ENCODE measurements around the gene ABLIM1.

Gene ABLIM1

DNA sequence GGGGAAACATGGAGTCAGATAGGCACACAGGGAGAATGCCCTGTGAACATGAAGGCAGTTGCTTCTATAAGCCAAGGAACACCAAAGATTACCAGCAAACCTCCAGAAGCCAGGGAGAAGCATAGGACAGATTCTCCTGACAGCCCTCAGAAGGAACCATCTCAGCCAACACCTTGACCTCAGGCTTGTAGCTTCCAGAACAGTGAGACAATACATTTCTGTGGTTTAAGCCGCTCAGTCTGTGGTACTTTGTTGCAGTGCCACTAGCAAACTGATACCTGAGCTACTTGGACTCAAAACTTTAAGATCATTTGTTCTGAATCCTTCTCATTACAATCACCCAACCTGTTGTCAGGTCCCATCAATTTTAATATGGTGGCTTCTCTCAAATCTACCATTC, 31.2 kb downstream of the ABLIM1 start:
- no peak for DNase-seq (ENCODE audit: low read depth, low spot score)
- H3K27ac ChIP-seq: peak overlapping the region; percentile 87

DNA sequence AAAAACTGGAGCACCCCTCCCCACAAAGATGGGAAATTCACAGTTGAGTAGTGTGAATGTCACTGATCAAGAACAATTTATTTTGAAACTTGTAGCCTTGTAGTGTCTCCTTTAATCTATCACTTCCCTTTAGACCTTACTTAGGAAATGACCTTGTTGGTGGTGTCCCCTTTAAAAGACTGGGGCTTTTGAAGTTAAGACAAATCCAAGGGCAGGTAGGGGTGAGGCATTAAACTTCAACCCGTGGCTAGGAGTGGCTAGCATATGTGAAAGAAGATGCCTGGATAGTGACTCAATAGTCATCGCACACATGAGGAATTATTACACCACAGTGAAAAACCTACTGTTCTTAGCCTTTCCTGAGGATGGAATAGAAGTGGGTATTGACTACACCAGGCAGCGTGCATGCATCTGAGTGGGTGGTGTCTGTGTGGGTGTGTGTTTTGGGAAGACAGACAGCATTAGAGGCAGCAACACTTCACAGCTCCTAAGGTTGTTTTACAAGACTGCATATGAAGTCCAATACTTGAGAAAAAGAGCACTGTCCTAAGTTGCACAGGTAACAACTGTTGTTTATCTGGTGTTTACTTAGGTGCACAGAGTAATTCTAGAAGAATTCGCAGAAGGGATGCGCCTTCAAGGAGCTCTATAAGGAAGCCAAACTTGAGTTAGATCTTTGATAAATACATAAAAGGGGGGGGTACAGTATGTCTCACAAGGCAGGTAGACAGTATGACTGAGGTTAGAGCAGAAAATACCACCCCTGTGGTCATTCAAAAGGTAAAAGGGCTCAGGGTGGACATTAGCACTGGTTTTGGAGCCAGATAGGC, 32.9 kb downstream of the ABLIM1 start:
- H3K27ac ChIP-seq: peak overlapping the region; percentile 87
- DNase-seq (ENCODE audit: low read depth, low spot score): no peak

DNA sequence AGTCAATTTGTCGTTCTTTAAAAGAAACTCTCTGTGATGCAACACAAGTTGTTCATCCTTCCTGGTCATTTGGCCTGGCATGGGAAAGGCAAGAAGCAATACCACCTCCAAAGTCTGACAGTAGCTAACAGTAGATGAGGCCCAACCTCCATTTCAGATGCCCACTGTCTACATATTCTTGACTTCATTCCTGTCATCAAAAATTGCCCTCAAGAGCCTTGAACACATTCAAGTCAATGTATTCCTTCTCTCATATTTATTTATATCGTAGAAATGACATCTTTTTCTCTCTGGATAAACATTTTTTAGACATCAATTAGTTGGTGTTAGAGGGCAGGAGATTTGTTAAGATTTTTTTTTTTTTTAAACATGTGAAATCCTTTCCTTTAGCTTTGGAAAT, 33.7 kb downstream of the ABLIM1 start:
- H3K27ac ChIP-seq: peak overlapping the region; percentile 87
- no peak for DNase-seq (ENCODE audit: low read depth, low spot score)

DNA sequence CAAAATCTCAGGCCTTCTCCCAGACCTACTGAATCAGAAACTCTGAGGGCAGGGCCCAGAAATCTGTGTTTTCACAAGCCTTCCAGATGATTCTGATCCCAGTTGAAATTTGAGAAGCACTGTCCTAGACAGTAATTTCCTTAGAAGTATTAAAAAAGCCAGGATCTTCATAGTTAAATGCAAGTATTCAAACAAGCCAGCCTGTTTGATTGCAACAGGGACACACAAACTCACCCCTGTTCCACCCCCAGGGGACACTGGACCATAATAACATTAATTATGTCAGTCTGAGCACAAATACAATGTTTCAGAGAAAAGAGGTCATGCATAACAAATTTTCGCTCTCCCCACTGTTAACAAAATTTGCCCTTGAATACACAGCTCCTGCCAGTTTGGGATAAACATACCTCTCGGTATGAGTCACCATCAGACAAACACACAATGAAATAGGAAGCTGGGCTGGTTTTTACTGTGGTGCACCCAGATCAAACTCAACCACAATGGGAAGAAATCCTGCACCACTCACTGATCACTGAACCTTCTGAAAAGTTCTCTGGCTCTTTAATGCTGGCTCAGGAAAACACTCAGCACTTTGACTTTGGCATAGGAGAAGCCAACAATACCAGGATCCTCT, 34.3 kb downstream of the ABLIM1 start:
- no peak for DNase-seq (ENCODE audit: low read depth, low spot score)

DNA sequence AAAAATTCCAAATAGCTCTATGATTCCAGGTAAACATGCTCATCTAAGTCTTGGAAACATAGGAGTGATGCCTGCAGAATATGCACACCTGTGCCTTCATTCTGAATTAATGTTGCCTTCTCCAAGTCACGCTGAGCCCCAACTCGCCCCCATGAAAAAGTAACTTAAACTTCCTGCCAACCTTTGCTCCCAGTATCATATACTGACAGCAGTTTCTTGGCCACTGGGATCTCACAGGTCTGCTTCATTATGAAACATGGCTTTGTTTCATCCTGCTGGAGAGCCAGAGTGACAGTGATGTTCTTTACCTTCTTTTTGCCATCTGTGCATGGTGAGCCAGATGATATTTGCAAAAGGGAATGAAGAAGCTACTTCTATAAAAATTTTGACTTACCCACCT, 34.9 kb downstream of the ABLIM1 start:
- no peak for DNase-seq (ENCODE audit: low read depth, low spot score)
- peak overlapping the region; percentile 87 for H3K27ac ChIP-seq

More for the DNA sequence above, 34.3 kb downstream of the ABLIM1 start:
- H3K27ac ChIP-seq: peak overlapping the region; percentile 87

DNA sequence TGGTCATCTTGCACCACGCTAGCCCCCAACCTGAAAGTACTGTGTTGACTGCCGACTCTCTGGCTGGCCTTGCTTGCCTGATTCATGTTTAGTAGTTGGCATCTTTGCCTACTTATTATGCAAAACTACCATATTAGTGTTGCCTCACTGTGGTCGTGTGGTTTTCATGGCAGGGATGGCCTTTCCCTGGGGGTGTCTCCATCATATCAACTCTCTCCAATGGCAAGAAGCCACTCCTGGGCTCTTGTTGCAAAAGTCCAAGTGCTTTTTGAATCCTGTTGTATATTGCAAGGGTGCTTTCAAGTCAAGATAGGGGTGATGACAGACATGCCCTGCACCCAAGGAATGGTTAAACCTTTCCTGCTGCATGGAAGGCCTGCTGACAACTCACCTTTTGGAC, 39.4 kb downstream of the ABLIM1 start:
- no peak overlapping the region for H3K27ac ChIP-seq
- DNase-seq (ENCODE audit: low read depth, low spot score): no peak

DNA sequence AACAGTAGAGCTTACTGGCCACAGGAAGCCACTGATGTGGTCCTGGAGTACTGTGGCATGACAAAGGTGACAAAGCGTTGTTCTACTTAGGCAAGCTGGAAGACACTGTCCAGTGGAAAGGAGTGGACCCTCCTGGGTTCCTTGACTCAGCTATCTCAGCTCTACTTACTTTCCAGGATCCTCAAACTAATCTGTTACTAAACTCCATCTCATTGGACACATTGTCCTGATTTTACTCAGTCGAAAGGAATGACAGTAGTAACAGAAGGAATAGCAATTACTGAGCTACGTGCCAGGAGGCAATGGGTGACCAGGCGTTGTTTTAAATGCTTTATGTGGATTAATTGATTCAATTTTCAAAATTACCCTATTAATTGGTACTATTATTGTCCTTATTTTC, 41.6 kb downstream of the ABLIM1 start:
- DNase-seq (ENCODE audit: low read depth, low spot score): no peak
- H3K27ac ChIP-seq: no peak overlapping the region

DNA sequence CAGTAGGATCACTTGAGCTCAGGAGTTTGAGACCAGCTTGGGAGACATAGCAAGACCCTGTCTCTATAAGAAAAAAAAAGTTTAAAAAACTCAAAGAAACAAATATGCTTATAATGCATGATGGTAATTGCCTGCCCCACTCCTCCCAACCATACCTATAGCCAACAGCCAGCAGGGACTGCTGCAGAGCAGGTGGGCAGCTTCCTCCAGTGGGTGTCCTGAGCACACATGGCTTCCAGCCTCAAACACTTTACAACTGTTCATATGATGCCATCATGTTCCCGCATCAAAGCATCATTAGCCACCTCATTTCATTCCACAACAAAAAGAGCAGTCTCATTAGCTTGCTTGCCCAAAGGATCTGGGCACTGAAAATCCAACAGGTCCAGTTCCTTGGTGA, 42.0 kb downstream of the ABLIM1 start:
- peak overlapping the region; percentile 26 for H3K27ac ChIP-seq

DNA sequence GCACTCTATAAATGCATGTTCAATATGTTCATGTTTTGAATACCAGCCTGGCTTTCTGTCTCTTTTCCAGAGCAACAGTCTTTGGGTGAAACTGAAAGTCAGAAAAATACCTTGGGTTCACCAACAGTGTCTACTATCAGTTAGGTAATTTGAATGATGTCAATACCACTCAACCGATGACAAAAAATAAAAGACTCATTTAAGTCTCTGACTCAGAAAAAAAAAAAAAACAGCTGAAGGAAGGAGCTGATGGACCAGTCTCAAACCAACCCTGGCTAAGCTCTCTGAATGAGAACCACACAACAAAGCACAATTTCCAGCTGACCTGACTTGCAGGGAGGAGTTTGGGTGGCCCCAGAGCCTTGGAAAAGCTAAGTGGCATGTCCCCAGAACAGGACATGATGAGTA, 42.5 kb downstream of the ABLIM1 start:
- H3K27ac ChIP-seq: peak overlapping the region; percentile 26
- DNase-seq (ENCODE audit: low read depth, low spot score): no peak

More for the DNA sequence above, 42.0 kb downstream of the ABLIM1 start:
- DNase-seq (ENCODE audit: low read depth, low spot score): no peak

DNA sequence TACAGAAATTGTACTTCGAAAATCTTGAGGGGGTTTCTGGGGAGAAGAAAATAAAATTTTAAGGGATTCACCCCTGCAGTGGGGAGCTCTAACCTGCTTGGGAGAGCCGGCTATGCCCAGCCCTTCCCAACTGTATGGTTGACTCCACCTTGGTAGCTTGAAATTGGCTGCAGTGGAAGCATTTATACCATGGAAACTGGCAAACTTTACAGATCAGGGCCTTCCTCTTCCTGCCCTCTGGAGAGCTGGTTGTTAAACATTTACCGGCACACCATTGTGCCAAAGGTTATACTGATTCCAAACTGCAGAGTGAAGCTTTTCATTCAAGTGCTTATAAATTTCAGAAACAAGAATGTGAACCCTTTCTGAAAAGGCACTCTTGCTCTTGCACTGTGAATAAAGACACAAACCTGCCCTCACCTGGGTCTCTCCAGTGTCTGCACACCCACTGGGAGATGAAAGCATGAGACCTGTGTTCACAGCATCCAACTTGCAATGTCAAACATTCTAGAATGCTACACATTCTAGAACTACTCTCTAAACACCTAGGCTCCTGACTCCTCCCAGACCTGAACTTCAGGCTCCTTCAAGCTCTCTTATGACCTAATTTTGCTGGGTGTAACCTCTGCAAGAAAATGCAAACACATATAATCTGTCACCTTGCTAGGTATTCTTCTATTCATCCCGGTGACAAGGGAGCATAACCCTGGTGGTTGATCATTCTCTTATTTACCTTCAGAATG, 44.7 kb downstream of the ABLIM1 start:
- no peak for DNase-seq (ENCODE audit: low read depth, low spot score)
- peak overlapping the region; percentile 5 for H3K27ac ChIP-seq

DNA sequence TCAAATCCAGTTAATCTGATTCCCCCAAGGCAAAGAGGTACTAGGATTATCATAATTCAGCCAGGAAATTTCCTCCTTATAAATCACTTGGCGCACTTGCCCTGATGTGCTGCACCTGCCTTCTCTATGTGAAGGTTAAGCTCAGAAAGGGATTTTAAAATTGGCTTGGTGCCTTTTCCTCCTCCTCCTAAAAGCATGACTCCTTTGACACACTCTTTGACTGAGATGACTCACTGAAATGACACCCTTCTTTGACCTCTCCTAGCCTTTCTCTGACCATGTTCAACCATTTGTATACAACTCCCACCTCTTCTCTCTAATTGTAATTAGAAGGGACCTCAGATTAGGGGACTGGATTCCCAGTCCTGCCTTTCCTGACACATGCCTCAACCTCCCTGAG, 46.5 kb downstream of the ABLIM1 start:
- no peak overlapping the region for H3K27ac ChIP-seq
- no peak for DNase-seq (ENCODE audit: low read depth, low spot score)

DNA sequence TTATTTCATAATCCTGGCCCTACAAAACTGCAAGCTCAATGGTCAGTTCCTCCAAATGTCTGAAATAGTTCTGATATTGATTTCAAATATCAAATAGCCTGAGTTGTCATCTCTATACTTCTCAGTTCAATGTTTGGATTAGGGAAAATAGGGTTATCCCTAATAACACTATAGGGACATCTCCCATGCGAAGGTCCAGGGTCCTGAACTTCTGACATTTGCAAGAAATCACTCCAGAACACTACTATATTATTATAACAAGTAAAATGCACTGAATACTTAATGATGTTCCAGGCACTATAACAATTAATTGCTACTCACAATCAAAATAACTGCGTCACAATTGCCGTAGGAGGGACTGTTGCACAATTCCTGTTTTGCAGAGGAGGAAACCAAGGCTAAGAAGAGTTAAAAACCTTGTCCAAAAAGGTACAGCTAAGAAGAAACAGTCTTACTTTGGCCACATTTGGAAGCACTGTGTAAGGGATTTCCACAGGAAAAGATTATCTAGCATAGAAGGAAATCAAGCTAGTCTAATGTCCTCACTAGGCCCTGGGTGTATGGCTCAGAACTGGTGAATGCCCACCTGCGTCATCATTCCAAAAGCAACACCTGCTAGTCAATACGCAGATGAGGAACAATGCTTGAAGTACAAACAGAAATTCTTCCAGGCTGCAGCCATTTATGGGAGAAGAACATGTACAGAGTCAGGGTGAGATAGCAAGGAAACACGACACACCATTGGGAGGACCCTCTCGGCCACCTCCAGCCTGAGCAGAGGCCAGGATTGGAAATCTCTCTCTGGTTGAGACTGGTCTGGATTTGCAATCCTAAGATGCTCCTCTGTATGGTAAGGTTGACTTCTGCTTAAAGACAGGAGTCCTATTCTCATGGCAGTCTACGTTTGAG, 48.3 kb downstream of the ABLIM1 start:
- DNase-seq (ENCODE audit: low read depth, low spot score): no peak

DNA sequence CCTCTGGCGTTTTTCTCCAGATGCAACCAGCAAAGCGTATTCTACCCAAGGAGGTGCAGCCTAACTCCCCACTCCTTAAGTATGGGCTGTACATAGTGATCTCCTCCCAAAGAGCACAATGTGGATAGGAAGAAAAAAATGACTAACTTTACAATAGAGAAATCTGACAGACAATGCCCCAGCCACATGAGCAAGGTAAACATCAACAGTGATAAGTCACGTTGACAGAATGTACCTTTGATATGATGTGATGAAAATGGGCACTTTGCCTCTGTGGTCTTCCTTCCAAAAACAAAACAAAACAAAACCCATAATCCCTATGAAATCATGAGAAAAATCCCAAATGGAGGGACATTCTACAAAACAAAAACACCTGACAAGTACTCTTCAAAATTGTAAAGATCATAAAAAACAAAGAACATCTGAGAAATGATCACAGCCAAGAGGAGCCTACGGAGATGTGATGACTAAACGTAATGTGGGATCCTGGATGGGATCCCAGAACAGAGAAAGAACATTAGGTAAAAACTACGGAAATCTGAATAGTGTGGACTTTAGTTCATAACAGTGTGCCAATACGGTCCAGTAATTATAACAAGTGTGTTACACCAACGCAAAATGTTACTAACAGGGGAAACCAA, 50.6 kb downstream of the ABLIM1 start:
- no peak for DNase-seq (ENCODE audit: low read depth, low spot score)
- no peak overlapping the region for H3K27ac ChIP-seq

More for the DNA sequence above, 48.3 kb downstream of the ABLIM1 start:
- no peak overlapping the region for H3K27ac ChIP-seq

DNA sequence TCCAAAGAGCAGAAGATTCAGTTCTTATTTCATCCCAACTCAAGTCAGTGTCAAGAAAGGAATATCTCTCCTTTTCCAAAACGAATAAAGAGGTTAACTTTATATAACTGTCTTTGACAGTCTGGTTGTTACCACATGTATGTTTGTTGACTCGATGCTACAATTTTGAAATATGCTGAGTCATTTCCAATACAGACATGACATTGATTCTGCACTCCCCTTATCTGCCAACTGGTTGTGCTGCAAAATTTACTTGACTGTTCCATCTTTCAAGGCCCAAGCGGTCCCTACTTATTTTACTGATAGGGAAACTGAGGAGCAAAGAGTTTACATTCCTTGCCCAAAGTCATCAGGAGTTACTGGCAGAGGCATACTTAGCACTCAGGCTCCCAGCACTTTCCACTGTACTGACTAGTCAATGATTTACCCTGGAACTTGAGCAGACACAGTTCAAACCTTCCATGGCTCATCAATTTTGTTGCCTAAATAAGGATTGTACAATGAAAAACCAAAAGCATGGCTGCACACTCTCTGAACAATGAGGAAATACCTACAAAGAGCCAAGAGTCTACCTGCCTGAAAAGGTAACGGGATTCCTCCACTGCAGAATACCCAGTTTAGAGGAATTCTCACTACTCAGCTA, 52.8 kb downstream of the ABLIM1 start:
- DNase-seq (ENCODE audit: low read depth, low spot score): no peak
- H3K27ac ChIP-seq: no peak overlapping the region

DNA sequence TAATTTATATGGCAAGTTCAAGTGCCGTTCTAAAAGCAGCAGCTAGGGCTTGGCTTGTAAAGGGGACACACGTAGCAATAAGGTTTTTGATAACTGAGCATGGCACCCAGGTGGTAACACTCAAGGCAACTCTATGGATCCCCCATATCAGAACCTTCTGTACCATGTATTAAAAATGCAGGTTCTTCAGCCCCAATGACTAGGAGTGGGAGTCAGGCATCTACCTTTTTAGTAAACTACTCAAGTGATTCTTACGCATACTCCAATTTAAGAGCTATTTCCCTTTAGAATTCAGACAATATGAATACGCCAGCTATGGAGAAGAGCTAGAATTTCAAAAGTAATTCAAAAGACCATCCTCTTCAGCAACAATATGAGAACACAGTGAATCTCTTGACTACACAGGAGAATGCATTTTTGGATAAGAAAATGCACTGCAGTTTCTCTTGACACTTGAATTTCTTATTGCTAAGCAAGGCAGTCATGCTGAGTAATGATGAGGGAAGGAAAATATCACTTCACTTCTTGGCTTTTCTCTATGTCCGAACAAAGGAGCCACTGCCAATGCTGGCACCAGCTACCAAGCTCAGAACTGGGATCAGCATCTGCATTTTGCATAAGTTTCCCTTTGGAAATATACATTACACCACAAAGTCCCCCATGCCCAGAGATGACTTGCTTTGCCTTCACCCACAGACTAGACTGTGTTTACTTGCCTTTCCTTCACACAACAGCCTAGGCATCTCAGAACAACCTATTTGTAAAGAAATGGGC, 53.5 kb downstream of the ABLIM1 start:
- no peak for DNase-seq (ENCODE audit: low read depth, low spot score)
- no peak overlapping the region for H3K27ac ChIP-seq

DNA sequence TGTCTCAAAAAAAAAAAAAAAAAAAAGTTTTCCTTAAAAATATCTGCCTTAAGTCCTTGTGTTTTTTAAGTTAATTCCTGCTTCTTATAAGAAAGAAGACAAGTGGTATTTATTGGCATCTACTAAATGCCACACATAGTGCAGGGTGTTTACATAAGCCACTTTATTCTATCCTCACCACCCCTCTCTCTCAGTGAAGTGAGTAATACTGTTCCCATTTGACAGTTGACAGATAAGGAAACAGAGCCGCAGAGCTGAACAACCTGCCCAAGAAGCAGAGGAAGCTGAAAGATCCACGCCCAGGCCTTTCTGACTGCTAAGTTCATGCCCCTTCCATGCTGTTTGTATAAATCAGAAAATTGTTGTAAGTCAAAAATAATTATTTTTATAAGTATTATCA, 54.1 kb downstream of the ABLIM1 start:
- no peak for DNase-seq (ENCODE audit: low read depth, low spot score)
- no peak overlapping the region for H3K27ac ChIP-seq

DNA sequence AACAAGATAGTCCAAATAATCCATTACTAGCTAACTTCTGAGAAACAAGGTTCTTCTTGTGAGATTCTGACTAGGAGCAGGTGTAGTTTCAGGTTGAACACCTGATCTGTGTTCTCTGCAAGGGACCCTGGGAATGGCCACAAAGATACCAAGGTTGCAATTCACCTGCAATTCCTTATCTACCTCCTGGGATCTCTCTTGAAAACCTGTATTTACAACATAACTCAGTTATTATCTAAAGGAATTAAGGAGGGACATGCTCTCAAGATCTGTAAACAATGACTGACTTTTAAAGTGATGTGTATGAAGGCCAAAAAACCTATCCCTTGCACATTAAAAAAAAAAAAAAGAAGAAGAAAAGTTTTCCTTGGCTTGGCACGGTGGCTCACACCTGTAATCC, 54.8 kb downstream of the ABLIM1 start:
- no peak for DNase-seq (ENCODE audit: low read depth, low spot score)

DNA sequence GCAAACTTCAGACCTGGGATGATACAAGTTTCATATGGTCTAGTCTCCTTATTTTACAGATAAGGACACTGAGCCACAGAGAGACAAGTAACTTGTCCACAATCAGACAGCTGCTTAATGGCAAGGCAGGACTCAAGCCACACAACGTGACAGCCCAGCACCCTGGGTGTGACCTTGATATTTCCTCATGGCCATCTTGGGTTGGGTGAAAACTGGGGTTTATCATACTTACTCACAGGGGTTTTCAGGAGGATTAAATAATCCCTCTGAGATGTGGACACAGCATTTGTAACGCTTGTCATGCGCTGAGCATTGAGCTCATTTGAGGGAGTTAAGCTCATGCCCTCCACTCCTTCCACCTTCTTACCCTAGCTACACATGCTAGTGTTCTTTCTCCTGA, 58.0 kb downstream of the ABLIM1 start:
- no peak for DNase-seq (ENCODE audit: low read depth, low spot score)
- H3K27ac ChIP-seq: no peak overlapping the region

More for the DNA sequence above, 54.8 kb downstream of the ABLIM1 start:
- no peak overlapping the region for H3K27ac ChIP-seq
